IPS DF 4.7 (cell line): ENCODE results near the gene TBRG4.

Experiments
- DNase-seq: peaks from one replicate; pipeline ENCODE4 v3.0.0-alpha.2; 2013; ENCODE audit warnings: low spot score; ENCODE audit errors: extremely low read depth

The TBRG4 gene

GRCh38 chr7:45060295-45060694, 51.2 kb downstream of the TBRG4 start:
- no peak for DNase-seq

GRCh38 chr7:45057878-45058277, 53.6 kb downstream of the TBRG4 start:
- DNase-seq, result no peak

- DNase-seq, result no peak
Measured at GRCh38 chr7:45055594-45056219, 55.8 kb downstream of the TBRG4 start.

GRCh38 chr7:45055016-45055415, 56.5 kb downstream of the TBRG4 start:
- no peak for DNase-seq

GRCh38 chr7:45054442-45054841, 57.1 kb downstream of the TBRG4 start:
- no peak for DNase-seq

- no peak for DNase-seq
Measured at GRCh38 chr7:45053941-45054340, 57.6 kb downstream of the TBRG4 start.

- DNase-seq, result no peak
Measured at GRCh38 chr7:45053401-45053800, 58.1 kb downstream of the TBRG4 start.

GRCh38 chr7:45052011-45052410, 59.5 kb downstream of the TBRG4 start:
- DNase-seq, result no peak

- no peak for DNase-seq
Measured at GRCh38 chr7:45050198-45050597, 61.3 kb downstream of the TBRG4 start.
